ENCODE measurements around the gene DOCK6. TPM values are rescaled to one million over a fixed set of nuclear protein-coding genes. Genes with fewer than 3 reads are reported as not detected.

DOCK6 gene
- total RNA-seq, 2 donors from 2014 or later, result 45.9 to 86.0 TPM

GRCh38 chr19:11239377-11240000 is 22.8 kb downstream of the DOCK6 start, which contains the start of gene ANGPTL8:
Gene ANGPTL8, plus strand, starts transcription at chr19:11239619. Its CDS starts 19 bp downstream, at chr19:11239638.
- DNase-seq, result no peak
- peaks cover 5% of the 10 kb centered on the region for H3K36me3 ChIP-seq
- intact Hi-C loops (cut with DNase I), result no loop called here
- no peak within 1 kb of the TSS for H3K9ac ChIP-seq (ENCODE audit: low read depth in 2 of 2, low read length in 2 of 2)
- no peaks in the 10 kb centered on the region for H3K9me3 ChIP-seq
- H3K27me3 ChIP-seq, result no peaks in the 10 kb centered on the region
- H3K4me3 ChIP-seq, result no peak within 1 kb of the TSS
- H3K4me1 ChIP-seq, result no peaks in the 10 kb centered on the region
- no peak for TF ChIP-seq CTCF (IDR thresholded peaks at IDR 0.05)
- H3K27ac ChIP-seq, result no peak within 1 kb of the TSS

DNA sequence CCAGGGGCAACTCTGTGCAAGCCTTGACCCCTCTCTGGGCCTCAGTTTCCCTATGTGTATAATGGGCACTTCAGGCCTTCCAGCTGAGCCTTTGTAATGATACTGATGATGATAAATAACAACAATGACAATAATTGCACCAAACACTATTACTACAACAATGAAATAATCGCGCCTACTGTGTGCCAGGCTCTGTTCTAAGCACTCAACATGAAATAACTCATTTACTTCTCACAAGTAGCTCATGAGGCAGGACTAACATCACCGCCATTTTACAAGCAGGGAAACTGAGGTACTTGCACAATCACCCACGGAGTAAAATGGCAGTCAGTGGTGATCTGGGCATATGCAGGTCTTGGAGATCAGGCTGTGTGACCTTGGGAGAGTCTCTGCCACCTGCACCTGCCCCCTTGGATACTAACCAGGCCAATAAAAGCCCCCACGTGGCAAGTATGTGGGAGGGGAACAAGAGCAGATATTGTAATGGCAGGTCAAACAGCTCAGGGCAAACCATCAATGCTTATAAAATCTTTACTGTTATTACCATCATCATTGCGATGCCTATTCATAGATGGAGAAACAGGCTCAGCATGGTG is 23.4 kb downstream of the DOCK6 start:
- DNase-seq, result no peak
- intact Hi-C loops (cut with DNase I), result no loop called here
- TF ChIP-seq CTCF (IDR thresholded peaks at IDR 0.05), result no peak
- no peaks in the 10 kb centered on the region for H3K4me1 ChIP-seq
- H3K4me3 ChIP-seq, result no peak overlapping the region
- no peaks in the 10 kb centered on the region for H3K27me3 ChIP-seq
- H3K9ac ChIP-seq (ENCODE audit: low read depth in 2 of 2, low read length in 2 of 2), result no peak overlapping the region
- no peaks in the 10 kb centered on the region for H3K9me3 ChIP-seq
- peaks cover 5% of the 10 kb centered on the region for H3K36me3 ChIP-seq
- H3K27ac ChIP-seq, result no peak overlapping the region

- Histone ChIP-seq H3K4me1 (no peaks in the 10 kb centered on the region), H3K9ac (ENCODE audit: low read depth in 2 of 2, low read length in 2 of 2) (no peak overlapping the region), H3K27me3 (no peaks in the 10 kb centered on the region), H3K4me3 (no peak overlapping the region), H3K27ac (no peak overlapping the region), H3K36me3 (peaks cover 5% of the 10 kb centered on the region), H3K9me3 (no peaks in the 10 kb centered on the region)
- TF ChIP-seq CTCF (IDR thresholded peaks at IDR 0.05), result no peak
- no peak for DNase-seq
- intact Hi-C loops (cut with DNase I), result no loop called here
Observed at GRCh38 chr19:11238041-11238440, 24.3 kb downstream of the DOCK6 start.

GRCh38 chr19:11237321-11237720 is 25.0 kb downstream of the DOCK6 start:
- Histone ChIP-seq H3K9me3 (no peaks in the 10 kb centered on the region), H3K27ac (no peak overlapping the region), H3K36me3 (peaks cover 5% of the 10 kb centered on the region), H3K4me1 (no peaks in the 10 kb centered on the region), H3K27me3 (no peaks in the 10 kb centered on the region), H3K4me3 (no peak overlapping the region), H3K9ac (ENCODE audit: low read depth in 2 of 2, low read length in 2 of 2) (no peak overlapping the region)
- intact Hi-C loops (cut with DNase I), result no loop called here
- DNase-seq, result no peak
- TF ChIP-seq CTCF (IDR thresholded peaks at IDR 0.05), result no peak

DNA sequence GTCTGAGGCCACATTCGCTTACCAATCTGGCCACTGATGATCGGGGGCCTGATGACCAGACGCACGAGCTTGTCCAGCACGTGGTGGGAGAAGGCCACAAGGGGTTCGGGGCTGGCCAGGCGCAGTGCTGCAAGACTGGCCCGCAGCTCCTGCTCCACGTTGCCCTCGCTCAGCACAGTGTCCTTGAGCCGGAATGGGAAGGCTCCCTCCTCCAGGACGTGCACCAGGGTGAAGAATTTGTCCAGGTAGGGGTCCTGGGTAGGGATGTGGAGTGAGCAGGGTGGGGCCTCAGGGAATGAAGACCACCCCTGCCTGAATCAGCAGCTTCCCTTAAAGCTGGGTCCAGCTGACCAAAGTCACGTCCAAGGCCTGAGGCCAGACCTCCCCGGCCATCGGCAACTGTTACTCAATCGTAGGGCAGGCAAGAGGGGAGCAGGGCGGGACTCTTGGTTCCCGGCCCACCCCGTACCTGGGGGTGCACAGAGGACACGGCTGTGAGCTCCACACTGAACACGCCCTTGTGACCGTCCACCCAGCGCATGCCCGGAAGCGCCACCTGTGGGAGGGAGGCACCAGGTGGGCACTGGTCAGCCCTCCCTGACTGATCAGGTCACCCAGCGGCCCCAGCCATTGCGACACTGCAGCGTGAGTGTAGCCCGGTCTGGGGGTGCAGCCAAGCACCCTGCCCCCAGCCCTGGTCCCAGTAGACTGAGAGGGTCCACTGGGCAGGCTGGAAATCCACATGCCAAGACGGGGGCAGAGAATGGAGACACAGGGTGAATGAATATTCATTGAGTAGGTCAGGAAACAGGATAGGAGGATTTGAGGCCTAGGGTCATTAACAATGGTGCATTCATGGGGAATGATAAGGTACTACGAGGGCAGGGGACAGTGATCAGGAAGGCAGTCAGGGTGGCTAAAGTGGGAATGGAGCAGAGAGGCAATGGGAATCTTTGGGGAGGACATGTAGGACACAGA is 25.7 kb downstream of the DOCK6 start:
- intact Hi-C loops (cut with DNase I), result no loop called here
- Histone ChIP-seq H3K4me3 (no peak overlapping the region), H3K27me3 (no peaks in the 10 kb centered on the region), H3K9ac (ENCODE audit: low read depth in 2 of 2, low read length in 2 of 2) (no peak overlapping the region), H3K4me1 (no peaks in the 10 kb centered on the region), H3K9me3 (no peaks in the 10 kb centered on the region), H3K27ac (no peak overlapping the region), H3K36me3 (peaks cover 5% of the 10 kb centered on the region)
- no peak for DNase-seq
- TF ChIP-seq CTCF (IDR thresholded peaks at IDR 0.05), result no peak
